Keratinocyte (primary cell): ENCODE measurements around the gene PRKN. TPM values are rescaled to one million over a fixed set of nuclear protein-coding genes. Genes with fewer than 3 reads are reported as not detected.

Source experiments
- DNase-seq: peaks from one replicate; pipeline ENCODE4 v3.0.0-alpha.2; 2011; ENCODE audit warnings: low read depth, missing footprints, low spot score
- FAIRE-seq: peaks from 2 replicates; lab custom pipeline; 2011; peaks lifted over from hg19 to GRCh38; lab: Jason Lieb, UNC
- H2AFZ ChIP-seq: 2 replicates; pipeline ENCODE4 v1.6.0; 2012; ENCODE audit warnings: low read length, control low read depth, inconsistent platforms; ENCODE audit not compliant: control insufficient read depth
- H3K27ac ChIP-seq: 2 replicates; pipeline ENCODE4 v1.5.1; 2011; ENCODE audit warnings: low read length; ENCODE audit not compliant: control insufficient read depth, insufficient read depth
- H3K27me3 ChIP-seq: 3 replicates; pipeline ENCODE4 v1.6.0; 2011; ENCODE audit warnings: low read length; ENCODE audit not compliant: control insufficient read depth, insufficient read depth; ENCODE audit errors: extremely low read depth
- H3K36me3 ChIP-seq, 2 experiments: 2 replicates in 1 of 2; 3 replicates in 1 of 2; pipeline ENCODE4 v1.5.1; 2011; ENCODE audit warnings: low read length in 2 of 2, mild to moderate bottlenecking in 1 of 2; ENCODE audit not compliant: control insufficient read depth in 2 of 2, insufficient read depth in 2 of 2; ENCODE audit errors: extremely low read depth in 1 of 2
- H3K4me1 ChIP-seq: 3 replicates; pipeline ENCODE4 v1.5.1; 2011; ENCODE audit warnings: low read length; ENCODE audit not compliant: control insufficient read depth, insufficient read depth; ENCODE audit errors: extremely low read depth
- H3K4me2 ChIP-seq: 3 replicates; pipeline ENCODE4 v1.6.0; 2011; ENCODE audit warnings: low read depth, low read length; ENCODE audit not compliant: control insufficient read depth, insufficient read depth; ENCODE audit errors: extremely low read depth
- H3K4me3 ChIP-seq, 3 experiments: fragments of 200-600 bp in 1 of 3; sonication (generic) in 1 of 3; 2 replicates in 2 of 3; 3 replicates in 1 of 3; pipeline ENCODE4 v1.5.1; 2011 to 2016; ENCODE audit warnings: low read length in 3 of 3, mild to moderate bottlenecking in 3 of 3, control low read depth in 2 of 3, inconsistent platforms in 1 of 3, low read depth in 1 of 3, mixed read lengths in 1 of 3, mixed run types in 1 of 3, moderate library complexity in 1 of 3; ENCODE audit not compliant: control insufficient read depth in 2 of 3, insufficient read depth in 2 of 3; ENCODE audit errors: extremely low read depth in 1 of 3
- H3K79me2 ChIP-seq: 2 replicates; pipeline ENCODE4 v1.6.0; 2012; ENCODE audit warnings: low read length; ENCODE audit not compliant: control insufficient read depth, insufficient read depth
- H3K9ac ChIP-seq: 3 replicates; pipeline ENCODE4 v1.6.0; 2011; ENCODE audit warnings: low read length; ENCODE audit not compliant: control insufficient read depth, insufficient read depth; ENCODE audit errors: extremely low read depth
- H3K9me1 ChIP-seq: 3 replicates; pipeline ENCODE4 v1.6.0; 2011; ENCODE audit warnings: low read length; ENCODE audit not compliant: control insufficient read depth, insufficient read depth; ENCODE audit errors: extremely low read depth
- H3K9me3 ChIP-seq: 2 replicates; pipeline ENCODE4 v1.5.1; 2012; ENCODE audit warnings: low read depth, low read length; ENCODE audit not compliant: control insufficient read depth
- H4K20me1 ChIP-seq: 3 replicates; pipeline ENCODE4 v1.6.0; 2011; ENCODE audit warnings: low read length; ENCODE audit not compliant: control insufficient read depth, insufficient read depth; ENCODE audit errors: extremely low read depth
- EZH2 ChIP-seq: IDR thresholded peaks from one replicate; pipeline ENCODE4 v1.6.1; 2012; ENCODE audit warnings: inconsistent platforms, mild to moderate bottlenecking, low read length, moderate library complexity
- dilution Hi-C: fragments of 300-500 bp; cut with MboI; formaldehyde crosslinking; loops from one replicate; pipeline ENCODE4 v1.7.0; 2020; ENCODE audit warnings: low sequenced_read_pairs; ENCODE audit not compliant: extremely low pct_ligation_motif_present
- polyA plus RNA-seq, 5 experiments: library from polyadenylated mRNA; depleted of rRNA in 3 of 5; stranded (reverse) in 3 of 5; stranded (forward) in 1 of 5; unstranded in 1 of 5; fragments of >200 nt; gene quantifications; 1 replicate in 1 of 5; 2 replicates in 3 of 5; 3 replicates in 1 of 5; pipeline versions ENCODE4 v1.2.1 to v1.2.3, GENCODE V29; 2011 to 2012; ENCODE audit warnings: missing spikeins in 2 of 5, low read depth in 1 of 5, low replicate concordance in 1 of 5
- TF ChIP-seq, protein P1 (sequence below), 3 experiments: IDR thresholded peaks in 1 of 3; conservative IDR thresholded peaks in 1 of 3; optimal IDR thresholded peaks in 1 of 3; 2 replicates in 2 of 3; 3 replicates in 1 of 3; pipeline versions ENCODE3 to v1.5.1; 2011; ENCODE audit warnings: low read length in 3 of 3, mild to moderate bottlenecking in 3 of 3, moderate library complexity in 2 of 3, control low read depth in 1 of 3, inconsistent platforms in 1 of 3; ENCODE audit not compliant: insufficient read depth in 2 of 3; ENCODE audit errors: extremely low read depth in 1 of 3

Gene PRKN
- polyA plus RNA-seq, 1 donor (not counting 4 experiments of a cell fraction or from before 2014, with no cell fraction given) = 0.67 TPM

DNA sequence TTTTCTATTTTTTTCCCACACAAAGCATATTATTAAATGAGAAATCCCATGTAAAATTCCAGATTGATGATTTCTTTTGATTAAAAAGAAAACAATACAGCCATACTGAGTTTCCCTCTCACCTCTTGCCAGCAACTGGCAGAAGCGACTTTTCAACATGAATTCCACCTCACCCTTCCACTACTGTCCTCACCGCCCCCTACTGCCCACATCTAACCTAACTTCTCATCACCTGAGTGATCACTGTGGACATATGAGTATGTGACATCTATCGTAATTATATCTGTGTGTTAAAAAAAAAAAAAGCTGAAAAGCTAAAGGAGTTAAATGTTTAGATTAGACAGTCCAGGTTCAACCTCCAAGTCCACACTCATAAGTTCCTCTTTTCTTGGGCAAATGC lies 528.6 kb downstream of the PRKN start:
- Histone ChIP-seq H3K27ac (no peak overlapping the region), H3K36me3 (no peaks in the 10 kb centered on the region), H3K9me1 (no peaks in the 10 kb centered on the region), H3K79me2 (no peaks in the 10 kb centered on the region), H3K4me3 (no peak overlapping the region), H3K4me2 (no peak overlapping the region), H3K9ac (no peak overlapping the region), H3K9me3 (no peaks in the 10 kb centered on the region), H3K27me3 (no peaks in the 10 kb centered on the region), H3K4me1 (no peaks in the 10 kb centered on the region), H2AFZ (no peak overlapping the region), H4K20me1 (no peaks in the 10 kb centered on the region)
- DNase-seq (no peak), FAIRE-seq (no peak)
- TF ChIP-seq, protein P1, sequence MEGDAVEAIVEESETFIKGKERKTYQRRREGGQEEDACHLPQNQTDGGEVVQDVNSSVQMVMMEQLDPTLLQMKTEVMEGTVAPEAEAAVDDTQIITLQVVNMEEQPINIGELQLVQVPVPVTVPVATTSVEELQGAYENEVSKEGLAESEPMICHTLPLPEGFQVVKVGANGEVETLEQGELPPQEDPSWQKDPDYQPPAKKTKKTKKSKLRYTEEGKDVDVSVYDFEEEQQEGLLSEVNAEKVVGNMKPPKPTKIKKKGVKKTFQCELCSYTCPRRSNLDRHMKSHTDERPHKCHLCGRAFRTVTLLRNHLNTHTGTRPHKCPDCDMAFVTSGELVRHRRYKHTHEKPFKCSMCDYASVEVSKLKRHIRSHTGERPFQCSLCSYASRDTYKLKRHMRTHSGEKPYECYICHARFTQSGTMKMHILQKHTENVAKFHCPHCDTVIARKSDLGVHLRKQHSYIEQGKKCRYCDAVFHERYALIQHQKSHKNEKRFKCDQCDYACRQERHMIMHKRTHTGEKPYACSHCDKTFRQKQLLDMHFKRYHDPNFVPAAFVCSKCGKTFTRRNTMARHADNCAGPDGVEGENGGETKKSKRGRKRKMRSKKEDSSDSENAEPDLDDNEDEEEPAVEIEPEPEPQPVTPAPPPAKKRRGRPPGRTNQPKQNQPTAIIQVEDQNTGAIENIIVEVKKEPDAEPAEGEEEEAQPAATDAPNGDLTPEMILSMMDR (optimal IDR thresholded peaks at IDR 0.05 in 1 of 3, IDR thresholded peaks at IDR 0.05 in 1 of 3, conservative IDR thresholded peaks at IDR 0.05 in 1 of 3; ENCODE audit: extremely low read depth in 1 of 3, insufficient read depth in 2 of 3, low read length in 3 of 3) = peak in 1 of 3 experiments; percentile 40
- no peak for TF ChIP-seq EZH2
- dilution Hi-C loops = no loop called here

DNA sequence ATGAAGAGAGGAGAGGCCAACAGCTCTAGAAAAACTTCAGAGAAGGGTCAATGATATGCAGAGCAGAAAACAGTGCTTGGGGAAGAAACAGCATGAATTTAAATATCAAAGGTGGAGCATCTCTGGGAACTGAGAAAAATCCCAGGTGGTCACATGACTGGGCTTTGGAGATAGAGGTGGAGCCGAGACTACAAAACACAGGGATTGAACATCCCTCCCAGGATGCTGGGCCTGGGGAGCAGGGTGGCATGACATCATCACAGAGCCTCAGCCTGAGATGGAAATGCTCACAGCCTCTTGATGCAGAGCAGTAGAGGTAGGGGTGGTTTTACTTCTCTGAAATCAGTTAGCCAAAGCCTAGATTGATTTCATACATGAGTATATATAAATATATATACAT lies 529.5 kb downstream of the PRKN start:
- H3K9me1 ChIP-seq = no peaks in the 10 kb centered on the region
- no peak overlapping the region for H3K27ac ChIP-seq
- dilution Hi-C loops = no loop called here
- no peak overlapping the region for H3K9ac ChIP-seq
- no peak overlapping the region for H3K4me2 ChIP-seq
- H2AFZ ChIP-seq = no peak overlapping the region
- no peak for TF ChIP-seq EZH2
- TF ChIP-seq, protein P1 (optimal IDR thresholded peaks at IDR 0.05 in 1 of 3, IDR thresholded peaks at IDR 0.05 in 1 of 3, conservative IDR thresholded peaks at IDR 0.05 in 1 of 3; ENCODE audit: extremely low read depth in 1 of 3, insufficient read depth in 2 of 3, low read length in 3 of 3) = no peak
- no peaks in the 10 kb centered on the region for H3K27me3 ChIP-seq
- FAIRE-seq (no peak), DNase-seq (no peak)
- no peaks in the 10 kb centered on the region for H3K79me2 ChIP-seq
- no peaks in the 10 kb centered on the region for H3K4me1 ChIP-seq
- H3K4me3 ChIP-seq = no peak overlapping the region
- no peaks in the 10 kb centered on the region for H3K36me3 ChIP-seq
- no peaks in the 10 kb centered on the region for H4K20me1 ChIP-seq
- no peaks in the 10 kb centered on the region for H3K9me3 ChIP-seq
